ENCODE data around the gene DPYSL5.

GRCh38 chr2:26816893-26817292, 31.0 kb upstream of the DPYSL5 start:
- TF ChIP-seq CTCF (IDR thresholded peaks at IDR 0.05) (no peak), POLR2A (IDR thresholded peaks at IDR 0.05) (no peak)

All from body of pancreas (tissue), 4 donors.